Neural progenitor cell (in vitro differentiated cells): Measurements from ENCODE around the gene C8G.

Source experiments
- CTCF ChIP-seq: fragments of 200-600 bp; sonication (generic); IDR thresholded peaks from 2 replicates; pipeline ENCODE4 v1.5.1; 2017; ENCODE audit warnings: antibody characterized with exemption, mild to moderate bottlenecking
- EZH2 ChIP-seq: fragments of 200-600 bp; sonication (generic); IDR thresholded peaks from 2 replicates; pipeline ENCODE4 v1.6.1; 2017; ENCODE audit warnings: antibody characterized with exemption, mild to moderate bottlenecking, moderate library complexity

GRCh38 chr9:136961279-136962065 lies 16.4 kb downstream of the C8G start:
- no peak for TF ChIP-seq EZH2
- TF ChIP-seq CTCF, result no peak
